ENCODE data around the gene AMFR.

AMFR gene

DNA sequence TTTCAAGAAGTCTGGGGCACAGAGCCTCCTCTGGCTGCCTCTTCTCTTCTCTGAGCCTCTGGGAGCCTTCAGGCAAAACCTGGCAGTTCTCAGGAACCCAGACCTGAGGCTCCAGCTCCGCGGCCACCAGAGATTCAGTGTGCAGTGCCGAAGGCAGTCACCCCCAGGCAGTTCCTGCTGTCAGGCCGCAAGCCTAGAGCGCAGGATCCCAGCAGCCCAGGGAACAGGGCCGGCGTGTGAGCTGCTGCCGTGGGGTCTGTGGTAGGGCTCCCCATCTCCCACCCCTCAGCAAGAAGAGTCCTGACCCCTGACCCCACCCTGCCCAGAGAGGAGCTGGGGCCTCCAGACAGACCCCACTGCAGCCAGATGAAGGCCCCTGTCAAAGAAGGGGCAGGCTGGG lies 78.2 kb downstream of the AMFR start:
- no peak for DNase-seq (ENCODE audit: low read depth)

DNA sequence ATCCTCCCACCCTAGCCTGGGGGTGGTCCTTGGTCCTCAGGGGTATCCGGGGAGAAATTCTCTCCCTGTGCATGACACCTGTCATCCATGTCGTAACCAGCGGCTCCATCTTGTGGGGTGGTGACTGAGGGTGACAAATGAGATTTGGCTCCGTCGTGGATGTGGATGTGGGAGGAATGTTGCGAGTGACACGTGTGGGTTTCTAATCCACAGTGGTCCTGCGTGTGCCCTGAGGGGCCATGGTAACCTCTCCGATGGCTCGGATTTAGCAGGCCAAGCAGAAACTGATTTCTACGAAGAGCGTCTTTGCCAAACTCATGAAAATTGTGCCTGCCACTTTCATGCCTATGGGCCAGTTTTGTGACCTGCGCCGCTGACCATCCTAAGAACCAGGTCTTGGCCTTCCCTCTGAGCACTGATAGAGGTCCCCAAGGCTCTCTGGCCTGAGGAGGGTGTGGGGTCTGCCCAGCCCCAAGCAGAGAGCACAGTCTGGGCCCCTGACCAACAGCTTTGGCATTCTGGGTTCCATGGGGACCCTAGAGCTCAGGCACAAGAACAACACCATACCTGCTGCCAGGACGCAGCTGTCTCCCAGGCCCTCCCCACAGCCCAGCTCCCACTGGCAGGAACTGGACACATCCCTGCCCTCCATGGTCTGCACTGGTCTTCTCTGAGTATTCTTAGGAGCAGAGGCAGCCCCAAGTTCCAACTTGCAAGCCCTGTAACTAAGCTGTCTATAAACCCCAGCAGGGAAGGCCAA lies 79.0 kb downstream of the AMFR start:
- DNase-seq (ENCODE audit: low read depth) = no peak

DNA sequence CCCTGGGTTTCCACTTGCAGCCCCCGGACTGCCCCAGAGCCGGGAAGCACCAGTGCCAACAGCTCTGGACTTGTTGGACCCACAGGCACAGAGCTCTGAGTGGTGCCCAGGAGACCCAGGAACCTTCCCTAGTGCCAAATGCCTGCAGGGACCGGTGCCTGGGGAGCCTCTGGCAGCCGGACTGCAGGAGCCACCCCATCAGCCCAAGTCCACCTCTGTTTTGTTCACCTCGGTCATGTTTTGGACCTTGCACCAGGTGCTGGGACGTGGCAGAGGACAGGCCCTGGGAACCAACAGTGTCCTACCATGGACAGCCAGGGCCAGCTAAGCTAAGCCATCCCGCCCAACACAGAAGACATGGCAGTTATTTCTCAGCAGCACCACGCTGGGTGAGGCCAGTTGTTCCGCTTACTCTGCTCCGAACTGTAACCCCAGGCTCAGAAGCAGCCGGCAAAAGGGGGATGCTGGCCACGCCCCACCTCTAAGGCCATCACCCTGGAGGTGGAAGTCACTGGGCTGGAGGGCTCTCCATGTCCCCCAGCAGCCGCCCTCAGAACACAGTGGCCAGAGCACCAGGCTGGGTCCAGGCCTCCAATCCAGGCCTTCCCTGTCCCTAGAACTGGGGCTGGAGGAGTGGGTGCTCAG lies 79.8 kb downstream of the AMFR start:
- no peak for DNase-seq (ENCODE audit: low read depth)

DNA sequence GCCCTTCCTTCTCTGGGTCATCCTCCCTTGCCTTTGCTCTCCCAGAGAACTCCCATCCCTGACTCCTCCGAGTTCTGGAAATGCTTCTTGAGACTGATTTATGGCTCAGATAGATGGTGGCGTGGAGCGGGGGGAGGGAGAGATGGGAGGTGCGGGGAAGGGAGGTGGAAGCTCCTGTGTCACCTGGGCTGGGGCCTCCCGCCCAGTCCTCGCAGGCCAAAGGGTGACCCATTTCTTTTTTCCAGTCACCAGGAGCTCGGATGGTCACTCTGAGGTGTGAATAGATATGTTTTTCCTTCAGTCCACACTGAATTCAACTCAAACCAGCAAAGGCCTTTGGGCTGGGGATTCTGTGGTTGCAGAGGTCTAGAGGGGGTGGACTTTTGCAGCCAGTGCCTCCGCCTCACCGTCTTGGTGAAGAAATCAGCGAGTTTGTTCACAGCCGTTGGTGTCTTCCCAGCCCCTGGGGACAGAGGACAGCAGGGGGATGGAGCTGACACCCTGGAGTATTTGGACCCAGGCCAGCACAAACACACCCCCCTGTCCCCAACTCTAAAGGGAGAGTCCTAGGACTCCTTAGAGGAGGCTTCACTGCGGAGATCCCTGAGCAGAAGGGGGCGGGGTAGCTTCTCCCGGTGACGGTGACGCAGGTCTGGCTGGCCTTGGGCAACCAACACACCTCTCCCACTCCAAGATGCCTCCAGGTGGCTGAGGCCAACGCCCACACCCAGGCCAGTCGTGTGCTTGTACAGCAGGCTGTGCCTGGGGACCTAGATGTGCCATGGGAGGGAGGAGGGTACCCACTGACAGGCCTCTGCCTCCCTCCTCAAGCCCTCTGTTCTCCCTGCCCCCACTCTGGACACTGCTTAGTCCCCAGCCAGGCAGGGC lies 80.6 kb downstream of the AMFR start:
- DNase-seq (ENCODE audit: low read depth) = no peak

DNA sequence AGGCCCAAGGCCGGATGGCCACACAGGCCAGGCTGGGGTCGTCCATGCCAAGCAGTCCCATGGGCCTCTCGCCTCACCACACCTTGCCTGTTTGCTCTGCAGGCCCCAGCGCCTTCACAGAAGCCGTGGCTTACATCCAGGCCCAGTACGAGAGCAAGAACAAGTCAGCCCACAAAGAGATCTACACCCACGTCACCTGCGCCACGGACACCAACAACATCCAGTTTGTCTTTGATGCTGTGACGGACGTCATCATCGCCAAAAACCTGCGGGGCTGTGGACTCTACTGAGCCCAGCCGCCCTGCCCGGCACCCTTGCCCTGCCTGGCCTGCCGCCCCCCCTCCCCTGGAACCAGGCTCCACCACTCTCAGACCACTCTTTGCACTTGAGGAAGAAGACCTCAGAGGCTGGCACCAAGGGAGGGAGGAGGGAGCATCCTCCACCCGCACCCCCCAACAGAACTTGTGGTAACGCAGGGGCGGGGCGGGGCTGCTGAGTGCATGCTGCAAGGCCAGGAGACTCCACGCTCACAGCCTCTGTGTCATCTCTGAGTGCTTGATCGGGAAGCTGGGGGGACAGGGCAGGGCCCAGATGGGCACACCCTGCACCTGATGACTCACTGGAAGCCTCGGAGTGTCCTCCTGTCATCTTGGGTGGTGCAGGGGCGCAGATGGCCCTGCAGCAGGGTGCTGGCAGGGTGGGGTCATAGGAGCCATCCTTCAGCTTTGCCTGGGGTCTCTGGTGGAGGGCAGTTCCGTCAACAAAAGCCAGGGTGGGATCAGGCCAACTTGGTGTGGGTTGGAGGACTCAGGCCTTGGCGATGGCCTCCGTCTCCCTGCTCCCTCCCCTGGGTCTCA lies 81.5 kb downstream of the AMFR start:
- DNase-seq (ENCODE audit: low read depth) = peak; percentile 10

DNA sequence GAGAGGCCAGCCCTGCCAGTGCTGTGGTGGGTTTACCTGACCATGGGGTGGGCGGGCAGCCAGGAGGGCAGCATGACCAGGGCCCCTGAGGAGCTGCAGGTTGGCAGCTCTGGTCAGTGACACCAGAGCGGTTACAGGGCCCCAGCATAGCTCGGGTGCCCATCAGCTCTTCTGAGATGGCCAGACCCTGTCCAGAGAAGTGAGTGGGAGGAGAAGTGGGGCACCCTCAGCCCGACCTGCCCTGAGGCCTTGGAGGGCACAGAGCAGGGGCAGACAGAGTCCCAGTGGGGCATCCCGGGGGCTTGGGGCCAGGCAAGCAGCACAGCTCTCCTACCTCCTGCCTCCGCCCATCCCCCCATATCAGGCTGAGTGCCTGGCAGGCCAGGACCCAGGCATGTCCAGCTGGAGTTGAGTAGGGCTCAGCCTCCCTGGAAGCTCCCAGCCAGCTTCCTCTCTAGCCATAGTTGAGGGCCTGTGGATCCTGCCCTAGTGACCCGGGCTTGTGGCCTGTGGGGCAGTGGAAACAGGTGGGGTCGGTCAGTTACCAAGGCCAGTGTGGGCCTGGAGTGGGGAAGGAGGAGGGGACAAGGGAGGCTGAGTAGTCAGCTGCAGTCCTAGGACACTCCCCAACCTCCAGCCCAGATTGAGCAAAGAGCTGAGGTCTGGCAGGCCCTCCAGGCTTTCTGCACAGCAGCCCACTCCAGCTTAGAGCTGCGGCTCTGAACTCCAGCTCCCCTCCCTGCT lies 83.5 kb downstream of the AMFR start:
- no peak for DNase-seq (ENCODE audit: low read depth)

DNA sequence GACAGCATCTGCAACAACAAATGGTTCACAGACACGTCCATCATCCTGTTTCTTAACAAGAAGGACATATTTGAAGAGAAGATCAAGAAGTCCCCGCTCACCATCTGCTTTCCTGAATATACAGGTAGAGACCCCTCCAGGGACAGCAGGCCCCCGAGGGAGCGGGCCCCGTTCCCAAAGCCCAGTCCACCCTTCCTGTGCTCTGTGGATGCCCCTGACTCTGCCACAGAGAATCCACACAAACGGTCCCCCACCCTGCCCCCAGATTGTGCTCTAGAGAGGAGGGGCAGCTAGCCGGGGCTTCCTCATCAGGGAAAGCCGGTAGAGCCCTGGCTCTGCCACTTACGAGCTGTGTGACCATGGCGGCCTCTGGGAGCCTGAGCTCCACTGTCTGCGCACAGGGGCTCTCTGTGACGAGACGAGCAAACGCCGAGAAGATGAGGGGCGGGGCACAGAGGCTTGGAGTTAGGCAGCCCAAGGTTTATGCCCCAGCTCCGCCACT lies 84.4 kb downstream of the AMFR start:
- DNase-seq (ENCODE audit: low read depth) = no peak

DNA sequence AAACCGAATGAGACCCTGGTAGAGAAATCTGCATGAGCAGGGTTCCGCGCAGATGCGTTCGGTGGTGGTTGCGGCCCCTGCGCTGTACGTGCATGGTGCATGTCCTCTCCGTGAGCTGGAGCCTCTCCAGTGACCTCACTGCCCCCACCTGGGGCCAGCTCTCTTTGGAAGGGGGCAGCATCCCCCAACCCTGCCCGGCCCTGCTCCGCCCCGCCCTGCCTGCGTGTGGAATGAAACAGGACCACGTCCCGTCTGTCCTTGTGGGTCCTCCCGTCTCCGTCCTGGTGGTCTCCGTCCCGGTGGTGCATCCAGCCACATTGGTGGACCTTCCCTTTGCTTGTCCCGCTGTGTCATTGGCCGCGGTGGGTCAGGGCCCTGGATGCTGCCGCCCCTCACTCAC lies 84.9 kb downstream of the AMFR start:
- DNase-seq (ENCODE audit: low read depth) = no peak

DNA sequence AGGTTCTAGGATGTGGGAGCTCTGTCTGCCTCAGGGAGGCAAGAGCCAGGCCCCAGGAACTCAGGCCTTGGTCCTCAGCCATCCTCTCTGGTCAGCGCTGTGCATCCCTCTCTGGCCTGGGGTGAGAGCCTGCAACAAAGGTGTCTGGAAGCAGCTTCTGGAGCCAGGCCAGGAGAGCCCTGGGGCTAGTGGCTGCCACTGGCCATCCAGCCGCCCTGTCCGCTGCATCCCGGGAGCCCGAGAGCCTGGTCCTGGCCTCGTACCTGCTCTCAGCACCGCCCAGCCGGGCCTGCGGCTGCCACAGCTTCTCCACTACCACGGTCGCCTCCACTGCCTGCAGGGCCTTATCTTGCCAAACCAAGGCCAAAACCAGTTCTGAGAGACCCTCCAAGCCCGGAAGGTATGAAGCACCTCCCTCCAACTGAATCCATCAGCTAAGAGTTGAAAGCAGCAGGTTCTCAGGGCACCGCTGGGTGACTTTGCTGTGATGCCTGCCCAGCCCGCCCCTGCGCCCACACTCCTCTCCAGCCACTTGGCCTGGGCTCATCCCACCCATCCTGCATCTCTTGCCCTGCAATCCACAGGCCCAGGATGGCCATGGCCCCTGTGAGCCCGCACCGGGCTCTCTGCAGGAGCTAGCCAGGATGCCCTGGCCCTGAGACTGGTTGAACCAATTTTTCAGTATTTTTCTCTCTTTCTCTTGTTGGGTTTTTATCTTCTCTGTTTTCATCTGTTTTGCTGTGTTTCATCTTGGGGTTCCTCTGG lies 85.7 kb downstream of the AMFR start:
- no peak for DNase-seq (ENCODE audit: low read depth)

DNA sequence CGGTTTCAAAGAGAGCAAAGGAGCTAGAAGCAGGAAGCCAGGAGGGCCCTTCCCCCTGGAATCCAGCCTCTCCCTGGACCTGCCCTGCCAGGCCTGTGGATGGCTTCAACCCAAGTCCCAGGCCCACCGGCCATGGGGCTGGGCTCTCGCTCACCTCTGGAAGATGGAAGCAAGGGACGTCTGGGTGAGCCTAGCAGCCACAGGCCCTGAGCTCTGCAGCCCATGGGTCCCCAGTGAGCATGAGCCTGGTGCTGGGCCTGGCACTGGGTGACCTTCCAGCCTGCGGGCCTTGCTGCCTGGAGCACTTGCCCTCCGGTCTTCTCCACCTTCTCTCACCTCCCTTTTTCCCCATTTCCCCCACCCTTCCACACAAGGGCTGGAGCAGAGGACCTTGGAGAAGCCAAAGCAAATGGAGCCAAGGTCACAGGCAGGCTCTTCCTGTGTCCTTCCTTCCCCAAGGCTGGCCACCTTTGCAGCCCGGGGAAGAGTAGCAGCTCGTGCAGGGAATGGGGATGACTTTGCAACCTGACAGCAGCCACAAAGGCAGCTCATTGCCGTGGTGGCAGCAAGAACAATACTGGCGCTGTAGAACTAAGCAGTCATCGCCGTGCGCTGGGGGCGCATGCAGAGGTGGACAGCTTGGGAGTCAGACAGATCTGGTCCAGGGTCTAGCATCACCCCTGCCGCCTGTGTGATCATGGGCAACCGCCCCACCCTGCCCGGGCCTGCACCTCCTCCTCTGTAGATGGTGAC lies 86.6 kb downstream of the AMFR start:
- DNase-seq (ENCODE audit: low read depth) = no peak

DNA sequence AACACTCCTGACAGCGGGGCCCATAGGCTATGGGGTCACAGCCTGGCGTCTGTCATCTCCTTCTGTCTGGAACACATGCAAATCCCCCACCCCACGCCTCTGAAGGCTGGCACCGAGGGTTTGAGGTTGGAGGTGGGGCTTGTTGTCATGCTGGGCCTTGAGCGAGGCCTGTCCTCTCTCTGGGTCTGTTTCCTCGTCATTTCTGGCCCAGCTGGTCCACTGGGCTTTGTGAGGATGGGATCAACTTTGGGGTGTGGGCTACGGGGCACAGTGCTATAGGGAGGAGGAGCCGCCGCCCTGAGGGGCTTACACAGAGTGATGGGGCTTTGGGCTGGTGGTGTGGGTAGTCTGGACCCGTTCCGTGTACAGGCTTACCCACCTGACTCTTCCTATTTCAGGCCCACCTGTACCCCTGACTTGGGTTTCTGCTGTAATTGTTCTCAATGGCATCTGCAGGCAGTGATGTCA lies 87.5 kb downstream of the AMFR start:
- DNase-seq (ENCODE audit: low read depth) = no peak

DNA sequence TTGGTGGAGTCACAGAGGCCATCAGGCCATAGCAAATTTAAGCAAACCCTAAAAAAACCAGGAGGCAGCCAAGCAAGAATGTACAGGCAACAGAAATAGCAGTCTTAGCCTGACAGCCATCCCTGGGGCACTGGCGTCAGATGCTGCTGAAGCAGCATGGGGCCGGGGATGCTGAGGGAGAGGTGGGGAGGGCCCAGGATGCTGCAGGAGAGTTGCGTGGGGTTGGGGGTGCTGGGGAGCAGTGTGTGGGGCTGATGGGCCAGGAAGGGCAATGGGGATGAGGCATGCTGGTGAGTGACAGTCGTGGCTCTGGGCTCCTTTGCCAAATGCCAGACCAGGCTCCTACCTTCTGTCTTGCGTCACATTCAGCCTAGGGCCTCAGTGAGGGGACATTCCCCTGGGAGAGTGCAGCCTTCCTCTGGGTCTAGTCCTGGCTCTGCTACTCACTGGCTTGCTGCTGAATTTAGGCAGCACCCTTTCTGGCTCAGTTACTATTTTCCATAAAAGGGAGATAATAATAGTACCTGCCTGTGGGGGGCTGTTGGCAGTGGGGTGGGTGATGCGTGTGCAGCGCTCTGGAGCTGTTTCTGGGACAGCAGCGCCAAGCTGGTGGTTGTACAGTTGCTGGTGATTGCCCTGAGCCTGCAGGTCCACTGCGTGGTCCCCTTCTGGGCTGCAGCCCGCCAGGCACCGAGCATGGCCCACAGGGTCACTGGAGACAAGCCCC lies 88.1 kb downstream of the AMFR start:
- DNase-seq (ENCODE audit: low read depth) = no peak

DNA sequence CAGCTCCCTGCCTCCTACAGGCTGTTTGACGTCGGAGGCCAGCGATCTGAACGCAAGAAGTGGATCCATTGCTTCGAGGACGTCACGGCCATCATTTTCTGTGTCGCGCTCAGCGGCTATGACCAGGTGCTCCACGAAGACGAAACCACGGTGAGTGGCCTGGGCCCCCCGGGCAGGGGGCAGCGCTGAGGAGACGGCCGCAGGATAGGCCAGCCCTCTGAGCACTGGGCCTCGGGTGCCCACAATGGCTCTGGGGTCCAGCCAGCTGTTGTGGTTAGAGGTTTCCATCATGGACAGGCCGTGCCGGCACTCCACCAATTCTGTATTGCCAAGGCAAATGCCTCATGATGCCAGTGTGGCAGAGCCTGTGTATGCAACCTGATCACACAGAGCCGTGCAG lies 88.6 kb downstream of the AMFR start:
- no peak for DNase-seq (ENCODE audit: low read depth)

DNA sequence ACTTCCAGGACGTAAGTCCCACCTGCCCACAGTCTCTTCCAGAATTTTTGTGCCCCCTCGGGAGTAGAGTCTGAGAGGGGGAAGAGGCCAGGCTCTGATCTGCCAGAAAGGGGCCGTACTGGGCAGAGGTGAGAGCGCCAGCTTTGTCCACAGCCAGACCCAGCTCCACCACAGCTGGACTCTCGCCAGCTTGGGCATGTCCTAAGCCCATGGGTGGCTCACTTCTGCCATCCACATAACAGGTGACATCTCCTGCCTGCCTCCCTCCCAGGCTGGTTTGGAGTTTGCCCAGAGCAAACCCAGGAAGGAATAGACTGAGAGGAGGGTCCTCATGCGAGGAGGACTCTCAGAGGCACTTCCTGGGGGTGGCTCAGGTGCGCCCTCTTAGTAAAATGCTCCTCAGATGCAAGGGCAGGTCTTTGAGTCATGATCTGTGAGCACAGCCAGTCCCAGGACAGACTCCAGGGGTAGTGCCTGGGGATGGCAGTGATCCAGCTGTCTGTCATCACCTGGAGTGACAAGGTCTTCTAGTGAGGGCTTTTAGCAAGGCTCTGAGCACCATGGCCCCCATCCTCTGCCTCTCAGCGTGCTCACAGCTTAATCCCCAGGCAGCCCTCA lies 89.2 kb downstream of the AMFR start:
- DNase-seq (ENCODE audit: low read depth) = no peak

DNA sequence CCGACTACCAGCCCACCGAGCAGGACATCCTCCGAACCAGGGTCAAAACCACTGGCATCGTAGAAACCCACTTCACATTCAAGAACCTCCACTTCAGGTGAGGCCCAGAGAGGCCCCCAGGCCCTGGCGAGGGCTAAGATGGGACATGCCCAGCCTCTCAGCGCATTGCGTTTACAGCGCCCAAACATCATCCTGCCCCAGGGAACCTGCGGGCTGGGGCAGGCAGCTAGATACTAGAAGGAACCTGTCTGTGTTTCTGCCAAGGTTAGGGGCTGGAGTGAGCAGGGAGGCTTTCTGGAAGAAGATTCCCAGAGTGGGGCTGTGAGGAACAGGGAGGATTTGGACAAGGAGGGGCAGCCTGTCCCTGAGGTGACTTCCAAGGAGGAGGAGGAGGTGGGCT lies 90.6 kb downstream of the AMFR start:
- DNase-seq (ENCODE audit: low read depth) = no peak

DNA sequence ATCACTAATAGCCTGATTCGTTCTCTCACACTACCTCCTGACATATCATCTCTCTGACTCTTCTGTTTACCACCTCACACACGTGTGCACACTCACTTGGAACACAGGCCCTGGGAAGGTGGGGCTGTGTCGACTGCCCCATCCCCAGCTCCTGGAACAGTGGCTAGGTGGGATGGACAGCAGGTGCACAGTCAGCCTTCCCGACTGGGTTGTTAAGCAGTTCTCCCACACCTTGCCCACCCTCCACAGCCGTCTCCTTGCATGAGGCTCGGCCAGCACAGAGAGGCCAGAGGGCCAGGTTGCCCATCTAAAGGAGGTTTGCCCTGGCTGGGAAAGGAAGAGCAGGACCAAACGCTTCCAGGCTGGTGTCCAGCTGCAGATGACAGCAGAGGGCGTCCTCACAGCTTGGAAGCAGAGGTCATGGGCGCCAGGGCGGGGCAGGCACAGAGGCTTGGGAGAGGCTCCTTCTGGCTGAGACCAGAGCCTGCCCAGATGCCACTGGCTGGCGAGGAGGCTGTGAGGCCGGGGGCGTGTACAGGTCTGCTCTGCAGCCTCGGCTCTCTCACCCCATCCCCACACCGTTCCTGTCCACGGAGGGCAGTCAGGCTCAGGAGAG lies 92.8 kb downstream of the AMFR start:
- peak; percentile 72 for DNase-seq (ENCODE audit: low read depth)

DNA sequence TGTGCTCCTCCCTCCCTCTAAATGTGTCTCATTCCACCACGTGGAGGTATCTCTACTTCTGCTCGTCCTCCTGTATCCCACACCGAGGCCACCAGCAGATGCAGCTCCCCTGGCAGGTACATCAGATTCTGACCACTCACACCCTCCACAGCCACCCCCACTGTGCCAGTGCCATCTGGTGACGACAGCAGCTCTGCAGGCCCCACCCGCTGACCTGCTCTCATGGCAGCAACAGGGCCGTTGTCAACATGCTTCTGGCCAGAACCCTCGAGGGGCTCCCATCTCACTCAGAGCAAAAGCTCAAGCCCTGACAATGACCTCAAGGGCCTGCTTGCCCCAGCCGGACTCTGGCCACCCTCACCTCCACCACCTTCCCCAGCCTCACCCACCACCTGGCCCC lies 93.4 kb downstream of the AMFR start:
- no peak for DNase-seq (ENCODE audit: low read depth)

DNA sequence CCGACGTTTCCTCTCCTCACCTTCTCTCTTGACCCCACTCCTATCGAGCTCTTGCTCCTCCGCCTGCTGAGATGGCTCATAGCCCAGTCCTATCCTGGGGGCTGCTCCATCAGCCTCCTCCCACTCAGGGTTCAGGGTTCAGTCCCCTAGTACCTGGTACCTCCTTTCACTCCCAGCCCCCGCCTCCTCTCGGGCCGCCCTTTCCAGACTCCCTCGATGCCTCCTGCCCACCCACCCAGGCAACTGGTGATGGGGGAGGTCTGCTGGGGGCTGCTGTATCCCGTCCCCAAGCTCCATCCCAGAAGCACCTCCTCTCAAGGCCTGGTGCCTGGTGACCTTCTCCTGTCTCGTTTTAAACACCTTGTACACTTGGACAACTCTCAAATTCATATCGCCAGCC lies 93.9 kb downstream of the AMFR start:
- no peak for DNase-seq (ENCODE audit: low read depth)
